Embryonic facial prominence (tissue), 1 donor: ENCODE results near the gene MPDZ.
A peak's percentile ranks its signal among the peaks of the same experiment; 100 is the strongest.

Experiments
- DNase-seq: peaks from one replicate; pipeline ENCODE4 v3.0.0-alpha.2; 2016; ENCODE audit errors: extremely low spot score

The MPDZ gene

GRCh38 chr9:13279284-13280141, at the start of gene MPDZ:
Gene MPDZ, minus strand, starts transcription at chr9:13279692. Its CDS starts 29,377 bp downstream, at chr9:13250315.
- DNase-seq: peak; percentile 30

GRCh38 chr9:13324988-13325387, 45.5 kb upstream of the MPDZ start:
- no peak for DNase-seq

- no peak for DNase-seq
Observed at GRCh38 chr9:13322828-13323550, 43.5 kb upstream of the MPDZ start.

GRCh38 chr9:13318027-13318426, 38.5 kb upstream of the MPDZ start:
- no peak for DNase-seq

- DNase-seq: no peak
Observed at GRCh38 chr9:13296972-13297371, 17.5 kb upstream of the MPDZ start.

GRCh38 chr9:13295556-13295955, 16.1 kb upstream of the MPDZ start:
- no peak for DNase-seq

- no peak for DNase-seq
Observed at GRCh38 chr9:13292782-13293181, 13.3 kb upstream of the MPDZ start.

GRCh38 chr9:13292158-13292557, 12.7 kb upstream of the MPDZ start:
- no peak for DNase-seq

GRCh38 chr9:13291718-13292117, 12.2 kb upstream of the MPDZ start:
- DNase-seq: no peak

- no peak for DNase-seq
Observed at GRCh38 chr9:13284011-13284410, 4.5 kb upstream of the MPDZ start.

- DNase-seq: no peak
Observed at GRCh38 chr9:13282998-13283397, 3.5 kb upstream of the MPDZ start.

- no peak for DNase-seq
Observed at GRCh38 chr9:13281356-13282016, 2.0 kb upstream of the MPDZ start.

GRCh38 chr9:13278368-13279246, 885 bp downstream of the MPDZ start:
- DNase-seq: peak; percentile 49

GRCh38 chr9:13278023-13278367, 1.5 kb downstream of the MPDZ start:
- DNase-seq: no peak

- no peak for DNase-seq
Observed at GRCh38 chr9:13274886-13275641, 4.4 kb downstream of the MPDZ start.

GRCh38 chr9:13270734-13271133, 8.8 kb downstream of the MPDZ start:
- DNase-seq: no peak

GRCh38 chr9:13269589-13270452, 9.7 kb downstream of the MPDZ start:
- DNase-seq: no peak

GRCh38 chr9:13268469-13268868, 11.0 kb downstream of the MPDZ start:
- no peak for DNase-seq

GRCh38 chr9:13267743-13268142, 11.7 kb downstream of the MPDZ start:
- DNase-seq: no peak

- no peak for DNase-seq
Observed at GRCh38 chr9:13266167-13266566, 13.3 kb downstream of the MPDZ start.
